RCC 7860 (cell line): ENCODE data around the gene KRTAP5-6.
A peak's percentile ranks its signal among the peaks of the same experiment; 100 is the strongest.

ENCODE experiments used
- DNase-seq: peaks from one replicate; pipeline ENCODE4 v3.0.0-alpha.2; 2015; ENCODE audit warnings: low spot score
- FAIRE-seq: peaks from 2 replicates; lab custom pipeline; 2012; peaks lifted over from hg19 to GRCh38; lab: Jason Lieb, UNC

The KRTAP5-6 gene, protein sequence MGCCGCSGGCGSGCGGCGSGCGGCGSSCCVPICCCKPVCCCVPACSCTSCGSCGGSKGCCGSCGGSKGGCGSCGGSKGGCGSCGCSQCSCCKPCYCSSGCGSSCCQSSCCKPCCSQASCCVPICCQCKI

DNA sequence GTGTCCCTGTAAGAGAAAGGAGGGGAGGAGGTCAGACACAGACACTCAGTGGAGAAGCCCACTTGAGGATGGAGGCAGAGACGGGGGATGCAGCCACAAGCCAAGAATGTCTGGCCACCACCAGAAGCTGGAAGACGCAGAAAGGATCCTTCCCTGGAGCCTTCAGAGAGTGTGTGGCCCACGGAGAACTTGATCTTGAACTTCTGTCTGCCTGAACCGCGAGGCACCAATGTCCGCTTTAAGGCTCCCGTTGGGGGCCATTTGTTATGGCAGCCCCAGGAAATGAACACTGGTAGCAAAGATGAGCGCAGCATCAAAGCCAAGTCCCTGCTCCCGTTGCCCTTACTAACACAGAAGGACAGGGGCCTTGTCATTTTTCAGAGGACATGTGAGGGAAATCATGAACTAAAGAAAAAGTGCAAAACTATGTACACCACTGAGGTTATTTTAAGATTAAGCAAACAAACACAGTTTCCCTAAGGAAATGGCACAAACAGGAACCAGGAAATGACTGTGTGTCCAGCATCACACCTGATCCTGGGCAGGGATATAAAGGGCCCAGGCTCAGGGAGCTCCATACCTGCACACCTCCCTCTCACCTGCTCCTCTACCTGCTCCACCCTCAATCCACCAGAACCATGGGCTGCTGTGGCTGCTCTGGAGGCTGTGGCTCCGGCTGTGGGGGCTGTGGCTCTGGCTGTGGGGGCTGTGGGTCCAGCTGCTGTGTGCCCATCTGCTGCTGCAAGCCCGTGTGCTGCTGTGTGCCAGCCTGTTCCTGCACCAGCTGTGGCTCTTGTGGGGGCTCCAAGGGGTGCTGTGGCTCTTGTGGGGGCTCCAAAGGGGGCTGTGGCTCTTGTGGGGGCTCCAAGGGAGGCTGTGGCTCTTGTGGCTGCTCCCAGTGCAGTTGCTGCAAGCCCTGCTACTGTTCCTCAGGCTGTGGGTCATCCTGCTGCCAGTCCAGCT lies at the start of gene KRTAP5-6:
TSS of gene KRTAP5-6 (plus strand) at position 588 of the 963 bp plus-strand sequence. CDS start at position 639, 51 bp downstream.
- FAIRE-seq (no peak), DNase-seq (no peak)

DNA sequence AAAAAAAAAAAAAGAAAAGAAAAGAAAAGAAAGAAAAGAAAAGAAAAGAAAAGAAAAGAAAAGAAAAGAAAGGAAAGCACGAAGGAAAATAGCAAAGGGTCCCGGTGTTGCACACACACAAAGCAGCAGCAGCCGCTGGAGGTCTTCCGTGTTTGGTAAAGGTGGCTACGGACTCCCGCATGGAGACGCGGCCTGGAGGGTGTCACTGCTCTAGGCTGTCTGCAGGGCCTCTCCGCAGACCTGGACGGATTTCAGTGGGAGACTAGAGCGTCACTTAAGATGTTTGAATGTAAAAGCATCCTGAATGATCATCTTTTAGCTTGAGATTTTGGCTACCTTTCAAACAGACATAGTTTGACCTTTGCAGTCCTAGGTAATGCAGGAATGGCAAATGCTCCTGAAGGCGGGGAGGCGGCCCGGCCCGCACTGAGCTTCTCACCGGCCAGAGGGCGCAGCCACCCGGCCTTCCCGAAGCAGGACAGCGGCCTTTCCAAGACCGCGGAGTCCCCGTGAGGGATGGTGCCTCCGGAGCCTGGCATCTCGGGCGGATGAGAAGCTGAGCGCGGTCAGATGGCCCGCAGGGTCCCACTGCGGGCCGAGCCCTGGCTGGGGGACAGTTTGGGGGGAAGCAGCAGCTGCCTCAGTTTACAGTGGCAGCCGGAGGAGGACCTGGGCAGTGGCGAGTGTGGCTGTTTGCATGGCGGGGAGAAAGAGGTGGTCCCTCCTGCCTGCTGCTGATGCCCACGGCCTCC lies 48.9 kb upstream of the KRTAP5-6 start:
- FAIRE-seq (no peak), DNase-seq (no peak)

DNA sequence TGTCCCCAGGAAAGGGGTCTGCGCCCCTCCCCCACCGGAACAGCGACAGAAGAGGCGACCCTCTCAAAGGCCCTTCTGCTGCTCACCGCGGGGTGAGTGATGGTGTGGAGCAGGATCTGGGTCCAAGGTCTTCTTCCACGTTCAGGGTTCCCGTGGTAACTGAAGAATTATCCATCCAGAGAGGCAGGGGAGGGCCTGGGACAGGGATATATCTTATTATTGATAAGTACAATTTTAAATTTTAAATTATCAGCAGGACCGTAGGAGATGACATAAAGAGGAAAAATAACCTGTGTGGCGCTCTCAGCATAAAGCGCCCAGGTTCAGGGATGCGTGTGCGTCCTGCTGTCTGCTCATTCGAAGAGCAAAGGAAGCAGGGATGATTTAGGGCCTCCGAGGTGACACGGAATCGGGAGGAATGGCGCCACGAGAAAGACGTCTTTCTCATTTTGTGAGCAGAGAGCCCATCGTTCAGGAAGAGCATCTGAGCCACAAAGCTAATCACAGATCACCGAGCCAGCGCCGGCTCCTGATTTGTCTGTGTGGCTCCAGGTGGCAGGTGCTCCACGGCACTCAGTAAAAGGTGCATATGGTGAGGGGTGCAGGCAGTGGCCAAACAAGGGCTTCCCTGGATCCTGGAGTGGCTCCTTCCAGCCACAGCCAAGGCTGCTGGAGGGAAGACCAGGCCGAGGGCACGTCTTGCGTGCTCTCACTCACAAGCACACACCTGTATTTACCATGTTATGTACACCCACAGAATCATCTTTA lies 48.2 kb upstream of the KRTAP5-6 start:
- DNase-seq (no peak), FAIRE-seq (no peak)

DNA sequence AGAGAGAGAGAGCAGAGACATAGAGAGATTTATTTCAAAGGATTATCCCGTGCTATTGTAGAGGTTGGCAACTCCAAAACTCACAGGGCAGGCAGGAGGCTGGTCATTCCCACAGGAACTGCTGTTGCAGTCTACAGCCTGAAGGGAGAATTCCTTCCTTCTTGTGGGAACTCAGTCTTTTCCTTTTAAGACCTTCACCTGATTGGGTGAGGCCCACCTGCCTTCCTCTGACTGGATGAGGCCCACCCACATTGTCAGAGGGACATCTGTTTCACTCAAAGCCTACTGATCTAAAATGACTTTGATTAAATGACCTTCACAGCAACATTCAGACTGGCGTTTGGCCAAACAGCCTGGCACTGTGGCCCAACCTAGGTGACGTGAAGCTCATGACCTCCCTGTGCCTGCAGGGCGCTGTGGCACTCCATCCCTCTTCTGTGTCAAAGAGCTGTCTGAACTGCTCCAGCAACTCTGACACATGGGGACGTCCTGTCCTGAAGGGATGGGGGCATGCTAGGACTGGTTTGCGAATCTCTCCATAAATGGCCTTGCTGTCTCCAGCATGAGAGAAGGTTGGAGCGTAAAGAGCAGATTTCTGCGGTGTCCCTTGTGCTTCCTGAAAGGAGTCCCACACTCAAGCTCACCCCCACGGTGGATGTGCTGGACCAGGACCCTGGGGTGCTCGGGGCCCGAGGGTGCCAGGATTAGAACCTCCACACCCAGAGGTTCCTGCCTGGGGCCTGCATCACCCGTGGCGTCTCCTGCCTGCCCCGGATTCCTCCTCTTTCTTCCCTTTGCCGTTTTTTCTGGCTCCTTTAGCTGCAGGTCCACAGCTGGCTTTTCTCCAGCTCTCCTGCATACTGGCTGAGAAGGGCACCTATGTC lies 46.7 kb upstream of the KRTAP5-6 start:
- DNase-seq (no peak), FAIRE-seq (no peak)

DNA sequence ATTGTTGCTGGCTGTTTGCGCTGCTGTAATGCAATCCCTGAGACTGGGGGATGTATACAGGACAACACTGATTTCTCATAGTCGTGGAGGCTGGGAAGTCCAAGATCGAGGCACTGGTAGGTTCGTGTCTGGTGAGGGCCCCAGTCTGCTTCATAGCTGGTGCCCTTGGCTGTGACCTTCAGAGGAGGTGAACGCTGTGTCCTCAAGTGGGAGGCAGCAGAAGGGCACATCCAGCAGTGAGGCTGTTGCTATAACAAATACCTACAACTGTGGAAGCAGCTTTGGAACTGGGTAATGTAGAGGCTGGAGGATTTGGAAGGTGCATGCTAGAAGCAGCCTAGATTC lies 46.1 kb upstream of the KRTAP5-6 start:
- DNase-seq = no peak
- FAIRE-seq = no peak

DNA sequence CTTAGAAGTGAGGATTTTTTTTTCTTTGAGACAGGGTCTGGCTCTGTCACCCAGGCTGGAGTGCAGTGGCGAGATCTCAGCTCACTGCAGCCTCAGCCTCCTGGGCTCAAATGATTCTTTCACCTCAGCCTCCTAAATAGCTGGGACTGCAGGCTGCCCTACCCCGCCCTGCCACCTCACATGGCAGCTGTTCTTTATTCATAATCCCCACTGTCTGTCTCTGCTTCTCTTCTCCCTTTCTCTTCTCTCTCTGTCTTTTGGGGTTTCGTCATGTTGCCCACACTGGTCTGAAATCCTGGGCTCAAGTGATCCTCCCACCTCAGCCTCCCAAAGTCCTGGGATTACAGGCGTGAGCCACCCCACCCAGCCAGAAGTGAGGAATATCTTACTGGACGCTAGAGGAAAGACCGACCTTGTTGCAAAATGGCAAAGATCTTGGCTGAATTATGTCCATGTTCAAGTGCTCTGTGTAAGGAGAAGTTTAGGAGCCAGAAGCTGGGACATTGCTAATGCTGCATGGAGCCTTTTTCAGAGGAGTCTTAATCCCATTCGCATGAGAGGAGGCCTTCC lies 45.5 kb upstream of the KRTAP5-6 start:
- no peak for FAIRE-seq
- DNase-seq = no peak

DNA sequence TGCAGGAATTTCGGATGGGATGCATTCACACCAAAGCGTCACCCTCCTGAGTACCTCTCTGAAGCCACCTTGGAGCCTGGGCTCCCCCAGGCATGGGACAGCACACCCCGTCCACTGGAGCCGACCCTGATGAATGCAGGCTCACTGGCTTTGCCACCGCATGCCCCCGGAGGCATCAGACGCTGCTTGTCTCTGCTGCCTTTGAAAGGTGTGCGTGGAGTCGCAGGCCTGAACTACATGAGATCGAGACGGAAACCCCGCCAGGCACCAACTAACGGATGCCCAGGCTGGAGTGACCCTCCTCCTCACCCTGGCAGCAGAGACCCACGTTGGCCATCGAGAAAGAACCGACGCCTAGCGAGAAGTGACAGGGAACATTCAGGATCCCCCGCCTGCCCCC lies 45.0 kb upstream of the KRTAP5-6 start:
- FAIRE-seq (no peak), DNase-seq (no peak)

DNA sequence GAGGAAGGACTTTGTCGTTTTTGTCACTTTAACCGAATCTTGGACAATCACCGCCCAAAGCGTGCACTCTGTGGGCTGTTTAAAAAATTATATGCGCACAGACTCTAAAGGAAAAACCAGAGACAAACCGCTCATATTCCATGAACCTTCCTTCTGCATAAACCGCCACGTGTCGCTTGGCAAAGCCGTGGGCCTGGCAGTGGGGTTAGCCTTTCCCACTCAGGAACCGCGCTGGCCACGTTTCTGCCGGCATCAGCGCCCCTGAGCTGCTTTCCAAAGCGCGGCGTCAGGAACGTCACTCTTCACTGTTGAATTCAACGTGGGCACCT lies 44.6 kb upstream of the KRTAP5-6 start:
- FAIRE-seq (no peak), DNase-seq (no peak)

DNA sequence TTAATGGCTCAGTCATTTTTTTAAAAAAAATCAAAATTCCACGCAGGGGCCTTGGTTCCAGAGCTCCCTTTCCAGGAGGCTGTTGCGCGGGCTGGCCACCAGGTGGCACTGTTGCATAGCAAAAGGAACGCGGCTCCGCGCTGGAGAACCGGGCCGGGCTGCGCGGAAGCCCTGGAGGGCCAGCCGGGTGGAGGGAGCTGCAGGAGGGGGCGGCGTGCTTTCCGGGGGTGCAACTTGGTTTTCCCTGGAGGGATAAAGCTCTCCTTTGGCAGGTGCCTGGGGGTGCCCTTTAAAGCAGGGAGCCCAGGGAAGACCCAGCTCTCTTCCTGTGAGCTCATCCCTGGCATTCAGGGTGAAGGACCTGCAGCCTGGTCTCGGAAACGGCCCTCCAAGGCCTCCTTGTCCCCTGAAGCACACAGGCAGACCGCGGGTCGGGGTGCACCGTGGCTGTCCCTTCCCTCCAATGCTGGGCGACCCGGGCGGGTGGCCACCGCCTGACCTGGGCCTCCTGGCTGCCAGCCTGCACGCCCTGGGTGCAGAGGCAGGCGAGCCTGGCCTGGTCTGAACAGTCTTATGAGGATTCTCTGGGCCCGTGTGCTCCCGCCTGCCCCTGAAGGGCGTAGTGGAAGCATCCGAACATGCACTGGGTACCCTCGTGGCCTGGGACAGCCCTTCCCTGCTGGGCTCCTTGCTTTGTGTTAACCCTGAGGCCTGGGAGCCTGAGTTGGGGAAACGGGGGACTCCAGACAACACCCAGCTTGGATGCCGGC lies 44.0 kb upstream of the KRTAP5-6 start:
- DNase-seq (peak; percentile 8), FAIRE-seq (no peak)

DNA sequence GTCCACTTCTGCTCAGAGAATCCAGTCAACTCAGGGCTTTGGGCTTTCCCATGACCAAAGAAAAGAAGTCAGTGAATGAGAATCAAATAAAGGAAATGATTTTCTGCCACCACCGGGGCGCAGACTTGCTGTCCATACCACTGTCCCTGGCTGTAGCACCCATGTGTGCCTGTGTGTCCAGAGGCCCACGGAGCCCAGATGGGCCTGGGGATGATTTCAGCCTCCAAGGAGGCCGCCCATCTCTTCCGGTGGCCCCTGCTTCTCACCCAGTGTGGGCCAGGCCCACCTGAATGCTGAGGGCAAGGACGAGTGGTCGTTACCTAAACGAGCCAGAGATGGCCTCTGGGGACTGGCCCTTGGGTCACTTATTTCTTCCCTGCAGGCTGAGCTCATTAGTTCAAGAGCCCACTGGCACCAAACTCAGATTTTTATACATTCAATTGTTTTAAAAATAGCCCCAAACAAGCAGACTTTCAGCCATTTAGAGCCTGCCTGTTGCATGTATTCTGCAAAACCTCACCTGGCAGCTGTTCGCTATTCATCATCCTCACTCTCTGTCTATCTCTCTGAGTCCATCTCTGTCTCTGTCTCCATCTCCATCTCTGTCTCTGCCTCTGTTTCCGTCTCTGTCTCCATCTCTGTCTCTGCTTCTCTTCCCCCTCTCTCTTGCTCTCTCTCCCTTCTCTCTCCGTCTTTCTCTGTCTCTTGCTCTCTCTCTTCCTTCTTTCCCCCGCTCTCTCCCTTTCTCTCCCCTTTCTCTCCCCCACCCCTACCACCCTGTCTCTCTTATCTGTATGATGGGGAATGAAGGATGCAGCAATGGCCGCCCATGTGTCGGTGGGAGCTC lies 43.2 kb upstream of the KRTAP5-6 start:
- no peak for DNase-seq
- no peak for FAIRE-seq

DNA sequence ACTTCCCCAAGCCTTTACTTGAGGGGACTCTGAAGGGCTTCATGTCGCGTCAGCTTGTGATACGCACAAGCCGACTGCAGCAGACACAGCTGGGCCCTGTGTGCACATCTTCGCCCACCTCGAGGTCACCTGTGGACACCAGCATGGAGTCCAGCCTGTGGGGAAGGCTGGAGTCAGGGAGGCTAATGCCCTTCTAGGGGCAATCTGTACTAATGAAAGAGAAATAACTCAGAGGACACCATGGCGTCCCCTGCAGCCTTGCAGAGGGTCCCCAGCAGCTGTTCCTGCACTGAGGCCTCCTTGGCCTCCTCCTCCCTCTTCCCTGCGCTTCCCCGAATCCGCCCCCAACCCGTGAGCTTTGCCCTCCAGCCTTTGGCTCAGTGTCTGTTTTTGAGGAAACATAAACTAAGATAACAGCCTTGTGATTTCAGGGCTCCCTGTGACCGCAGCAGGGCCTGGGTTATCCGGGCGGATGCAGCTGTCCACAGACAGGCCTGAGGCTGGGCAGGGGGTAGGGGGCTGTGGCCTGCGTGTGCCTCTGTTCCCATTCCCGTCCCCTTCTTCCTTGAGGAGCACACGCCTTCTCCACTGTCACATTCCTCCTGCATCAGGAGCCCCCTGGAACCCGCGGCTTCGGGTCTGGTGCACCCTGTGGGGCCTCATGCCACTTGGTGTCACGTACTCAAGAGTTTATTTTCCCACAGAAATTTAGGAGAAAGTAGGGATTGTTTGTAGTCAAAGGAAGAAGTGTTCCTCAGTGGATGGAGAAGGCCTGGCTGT lies 42.4 kb upstream of the KRTAP5-6 start:
- FAIRE-seq = no peak
- no peak for DNase-seq

DNA sequence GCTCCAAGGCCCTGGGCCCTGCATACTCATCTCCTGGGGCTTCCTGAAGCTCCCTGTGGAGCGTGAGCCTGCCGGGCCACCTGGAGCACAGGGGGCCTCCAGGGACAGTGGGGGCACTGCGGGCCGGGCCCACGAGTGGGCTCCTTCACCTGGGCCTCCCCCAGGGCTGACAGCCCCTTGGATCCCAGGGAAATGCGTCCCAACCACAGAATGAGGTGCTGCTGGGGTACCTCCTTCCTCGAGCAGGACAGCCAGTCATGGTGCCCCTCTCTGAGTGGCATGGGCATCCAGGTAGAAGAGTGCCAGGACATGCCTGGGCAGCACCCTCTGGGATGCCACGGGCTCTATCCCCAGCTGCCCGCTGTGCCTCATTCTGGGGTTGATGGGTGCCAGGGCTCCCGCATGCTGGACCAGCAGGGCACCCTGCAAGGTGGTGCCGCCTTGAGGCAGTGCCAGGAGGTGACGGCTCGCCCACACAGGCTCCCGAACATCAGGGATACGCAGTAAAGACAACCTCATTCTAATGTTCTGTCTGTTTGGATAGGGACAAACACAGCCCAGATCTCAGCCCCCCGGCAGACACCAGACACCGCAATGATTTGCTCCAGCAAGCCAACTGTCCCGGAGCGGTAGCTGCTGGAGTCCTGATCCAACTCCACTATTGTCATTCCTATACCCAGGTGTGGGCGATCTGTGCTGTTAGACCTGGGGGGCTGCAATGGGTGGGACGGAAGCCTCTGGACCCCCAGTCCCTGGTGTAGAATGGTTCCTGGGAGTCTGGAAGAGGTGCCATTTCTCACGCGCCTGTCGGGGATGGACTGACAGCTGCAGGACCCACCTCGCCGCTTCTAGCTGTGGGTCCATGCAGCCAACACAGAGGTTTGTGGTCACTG lies 41.6 kb upstream of the KRTAP5-6 start:
- no peak for FAIRE-seq
- no peak for DNase-seq

DNA sequence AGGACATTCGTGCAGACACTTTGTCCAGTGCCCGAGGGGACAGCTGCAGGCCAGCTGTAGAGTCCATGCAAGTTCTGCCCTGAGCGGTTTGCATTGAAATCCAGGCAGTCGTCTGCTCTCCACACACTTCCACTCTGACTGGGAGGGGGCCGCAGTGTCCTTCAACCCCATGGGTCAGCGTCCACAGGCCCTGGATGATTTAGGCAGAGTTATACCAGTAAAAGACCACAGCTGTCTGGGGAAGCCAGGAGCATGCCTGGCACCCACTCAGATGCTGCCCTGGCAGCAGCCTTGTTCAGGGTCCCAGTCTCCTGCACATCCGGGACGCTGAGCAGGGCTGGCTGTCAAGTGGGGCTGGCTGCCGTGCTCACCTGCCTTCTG lies 40.9 kb upstream of the KRTAP5-6 start:
- no peak for FAIRE-seq

DNA sequence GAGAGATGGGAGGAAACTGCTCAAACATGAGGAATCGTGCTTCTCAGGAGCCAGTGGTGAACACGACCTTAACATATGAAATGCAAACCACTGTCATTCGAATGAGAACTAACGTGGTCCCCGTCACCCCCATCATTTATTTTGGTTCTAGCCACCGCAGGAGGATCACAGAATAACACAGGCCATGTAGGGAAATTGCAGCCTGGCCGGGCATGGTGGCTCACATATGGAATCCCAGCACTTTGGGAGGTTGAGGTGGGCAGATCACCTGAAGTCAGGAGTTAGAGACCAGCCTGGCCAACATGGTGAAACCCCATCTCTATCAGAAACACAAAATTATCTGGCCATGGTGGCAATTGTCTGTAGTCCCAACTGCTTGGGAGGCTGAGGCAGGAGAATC lies 40.3 kb upstream of the KRTAP5-6 start:
- DNase-seq (no peak), FAIRE-seq (no peak)

More for the DNA sequence above, 40.9 kb upstream of the KRTAP5-6 start:
- no peak for DNase-seq

DNA sequence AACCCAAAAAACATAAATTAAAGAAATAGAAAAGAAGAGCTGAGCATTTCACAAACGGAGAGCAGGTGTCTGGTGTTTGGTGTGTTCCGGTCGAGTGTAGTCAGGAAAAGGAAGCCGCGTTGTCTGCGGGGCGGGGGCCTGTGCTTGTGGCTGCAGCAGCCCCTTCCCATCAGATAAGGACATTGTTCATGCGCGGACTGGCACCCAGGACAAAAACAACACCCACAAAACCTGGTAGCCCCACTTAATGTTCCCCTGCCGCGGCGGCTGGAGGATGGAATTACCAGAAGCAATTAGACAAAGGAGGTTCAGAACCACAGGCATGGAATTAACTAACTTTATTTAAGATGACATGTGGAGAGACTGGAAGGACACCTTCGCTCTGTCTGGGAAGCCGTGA lies 37.5 kb upstream of the KRTAP5-6 start:
- FAIRE-seq (no peak), DNase-seq (no peak)

DNA sequence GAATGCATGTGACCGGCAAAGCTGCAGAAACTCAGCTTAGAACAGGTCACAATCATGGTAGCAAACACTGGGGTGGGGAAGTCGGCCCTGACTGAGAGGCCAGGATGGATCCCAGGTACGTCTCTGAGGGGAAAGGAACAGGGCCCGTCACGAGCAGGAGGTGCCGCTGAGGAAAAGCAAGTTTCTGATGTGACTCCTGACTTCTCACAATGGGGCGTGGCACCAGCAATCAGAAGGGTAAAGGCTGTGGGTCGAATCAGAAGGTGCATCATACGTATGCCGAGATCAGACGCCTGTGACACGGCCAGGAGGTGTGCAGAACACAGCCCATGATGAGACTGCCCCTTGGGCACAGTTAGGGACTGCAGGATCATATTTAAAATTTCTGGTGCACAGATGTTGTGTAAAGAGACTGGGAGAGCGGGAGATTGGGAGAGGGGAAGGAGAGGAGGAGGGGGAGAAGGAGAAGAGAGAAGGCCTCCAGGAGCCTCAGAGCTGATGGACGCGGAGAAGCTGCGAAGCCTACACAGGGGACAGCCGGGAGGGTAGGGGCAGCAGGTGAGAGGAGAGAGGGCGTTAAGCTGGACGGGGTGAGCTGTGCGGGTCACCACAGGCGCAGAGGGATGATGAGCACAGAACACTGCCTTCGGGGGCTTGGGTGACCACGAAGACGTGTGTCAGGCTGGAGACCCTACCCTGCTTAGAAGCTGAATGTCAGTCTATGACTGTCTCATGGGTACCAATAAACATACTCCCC lies 36.7 kb upstream of the KRTAP5-6 start:
- FAIRE-seq (no peak), DNase-seq (no peak)
